SK-N-SH treated with all-trans-retinoic acid at 6 μM for 48 hours (cell line): Measurements from ENCODE around the gene TRIM16.
"Not testable (repeated sequence)": the region's sequence is repeated elsewhere in the genome, so short reads cannot be mapped to it uniquely, and the experiment has no call there.

ENCODE experiments used
- CSDC2 ChIP-seq: fragments of 250-450 bp; sonication (Bioruptor Pico); IDR thresholded peaks from 2 replicates; pipeline ENCODE4 v1.5.0; 2020; ENCODE audit warnings: mild to moderate bottlenecking, moderate library complexity
- ZFP3 ChIP-seq: fragments of 250-450 bp; sonication (Bioruptor Pico); IDR thresholded peaks from 2 replicates; pipeline ENCODE4 v1.5.0; 2020; ENCODE audit warnings: mild to moderate bottlenecking, moderate library complexity

DNA sequence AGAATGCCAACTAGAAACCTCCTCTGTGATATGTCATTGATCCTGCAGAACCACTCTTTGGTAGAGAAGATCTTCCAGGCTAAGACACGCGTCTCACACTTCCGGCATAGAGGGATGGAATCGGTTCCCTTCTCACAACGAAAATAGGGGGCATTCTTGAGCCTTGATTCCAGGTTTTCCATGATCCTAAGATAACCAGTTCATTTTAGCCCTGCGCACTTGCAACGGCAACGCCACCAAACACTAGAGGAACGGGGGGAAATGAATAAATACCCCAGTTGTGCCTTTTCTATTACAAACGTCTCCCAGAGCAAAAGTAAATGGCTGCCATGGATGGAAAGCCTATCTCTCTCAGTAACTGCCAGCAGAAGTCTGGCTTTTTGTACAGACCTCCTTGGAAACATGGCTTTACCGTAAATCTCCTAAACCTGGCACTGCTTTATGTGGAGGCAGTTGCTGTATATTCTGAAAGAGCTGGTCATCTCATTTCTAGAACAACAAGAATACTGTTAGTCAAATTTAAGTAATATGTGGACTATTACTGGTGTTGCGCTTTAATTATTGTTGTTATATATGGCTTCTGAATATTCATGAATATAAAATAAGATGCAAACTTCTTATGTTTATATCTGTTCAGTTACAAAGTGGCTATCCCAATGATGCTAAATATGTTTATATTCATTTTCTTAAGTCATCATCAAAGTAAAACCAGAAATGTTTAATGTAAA, 64.6 kb downstream of the TRIM16 start, which contains the start of gene FBXW10B:
- TF ChIP-seq CSDC2, ZFP3 (CRISPR knock-in tag): not testable (repeated sequence)
